H1 (cell line): ENCODE results near the gene PDE2A. TPM values are rescaled to one million over a fixed set of nuclear protein-coding genes. Genes with fewer than 3 reads are reported as not detected.

Source experiments
- CTCF ChIA-PET: fragments of 300-600 bp; sonication (Branson Sonifier 250); formaldehyde crosslinking; loops from one replicate; lab custom pipeline; 2021; ENCODE audit not compliant: partially characterized antibody; lab: Charles Lee
- POLR2A ChIA-PET: fragments of 300-600 bp; sonication (Branson Sonifier 250); formaldehyde crosslinking; loops from one replicate; lab custom pipeline; 2021; ENCODE audit warnings: inconsistent platforms; ENCODE audit not compliant: partially characterized antibody; lab: Charles Lee
- DNase-seq, 2 experiments: peaks; one replicate each; pipeline versions ENCODE4 v3.0.0 to v3.0.0-alpha.2; 2010 to 2022; ENCODE audit warnings: low spot score in 2 of 2, low read depth in 1 of 2, mixed read lengths in 1 of 2
- FAIRE-seq: peaks from 2 replicates; lab custom pipeline; 2011; peaks lifted over from hg19 to GRCh38; lab: Jason Lieb, UNC
- H2AFZ ChIP-seq: 2 replicates; pipeline ENCODE4 v1.8.1; 2012; ENCODE audit warnings: low read length, inconsistent platforms
- H2AK5ac ChIP-seq: 2 replicates; pipeline ENCODE4 v1.6.1; 2013; ENCODE audit warnings: low read depth, low read length
- H2BK120ac ChIP-seq: replicated peaks from 2 replicates; pipeline ENCODE3; 2013; ENCODE audit warnings: low read depth, low read length, inconsistent platforms
- H2BK12ac ChIP-seq: 2 replicates; pipeline ENCODE4 v1.6.1; 2013; ENCODE audit warnings: low read depth, low read length
- H2BK15ac ChIP-seq: 2 replicates; pipeline ENCODE4 v1.6.1; 2013; ENCODE audit warnings: low read length
- H2BK20ac ChIP-seq: 2 replicates; pipeline ENCODE4 v1.6.1; 2013; ENCODE audit warnings: low read length
- H2BK5ac ChIP-seq: 2 replicates; pipeline ENCODE4 v1.6.1; 2013; ENCODE audit warnings: low read depth, low read length
- H3K14ac ChIP-seq: 2 replicates; pipeline ENCODE4 v1.6.1; 2013; ENCODE audit warnings: inconsistent platforms; ENCODE audit not compliant: insufficient read length
- H3K18ac ChIP-seq: 2 replicates; pipeline ENCODE4 v1.6.1; 2013; ENCODE audit warnings: low read length; ENCODE audit errors: extremely low read depth
- H3K23ac ChIP-seq: 2 replicates; pipeline ENCODE4 v1.6.1; 2013; ENCODE audit warnings: inconsistent platforms; ENCODE audit not compliant: insufficient read length
- H3K23me2 ChIP-seq: 2 replicates; pipeline ENCODE4 v1.6.1; 2013; ENCODE audit warnings: low read depth, low read length
- H3K27ac ChIP-seq: 2 replicates; pipeline ENCODE4 v1.6.1; 2011; ENCODE audit warnings: low read depth, low read length, inconsistent platforms
- H3K27me3 ChIP-seq, 4 experiments: replicated peaks in 1 of 4; 1 replicate in 1 of 4; 2 replicates in 3 of 4; pipeline versions ENCODE4 v1.6.1 to v1.8.1; 2011 to 2013; ENCODE audit warnings: low read length in 3 of 4, mild to moderate bottlenecking in 3 of 4, inconsistent platforms in 2 of 4, mixed read lengths in 2 of 4, moderate library complexity in 1 of 4; ENCODE audit not compliant: control insufficient read depth in 3 of 4, insufficient read depth in 3 of 4; ENCODE audit errors: extremely low read depth in 1 of 4
- H3K36me3 ChIP-seq, 4 experiments: 2 replicates each; pipeline versions ENCODE4 v1.6.1 to v1.8.1; 2011 to 2013; ENCODE audit warnings: mild to moderate bottlenecking in 4 of 4, low read length in 3 of 4, moderate library complexity in 2 of 4, control low read depth in 1 of 4, inconsistent platforms in 1 of 4; ENCODE audit not compliant: insufficient read depth in 4 of 4, control insufficient read depth in 2 of 4
- H3K4ac ChIP-seq: replicated peaks from 2 replicates; pipeline ENCODE3; 2013; ENCODE audit warnings: low read length, low read depth, mixed read lengths, inconsistent platforms; ENCODE audit not compliant: insufficient read length
- H3K4me1 ChIP-seq, 4 experiments: replicated peaks in 1 of 4; 1 replicate in 1 of 4; 2 replicates in 3 of 4; pipeline versions ENCODE4 v1.6.1 to v1.8.1; 2011 to 2013; ENCODE audit warnings: low read length in 3 of 4, inconsistent platforms in 2 of 4, mixed read lengths in 1 of 4; ENCODE audit not compliant: insufficient read depth in 4 of 4, control insufficient read depth in 3 of 4
- H3K4me2 ChIP-seq, 2 experiments: 2 replicates each; pipeline versions ENCODE4 v1.6.1 to v1.8.1; 2011 to 2013; ENCODE audit warnings: low read depth in 2 of 2, low read length in 2 of 2, control low read depth in 1 of 2, inconsistent platforms in 1 of 2, mild to moderate bottlenecking in 1 of 2; ENCODE audit not compliant: insufficient read depth in 1 of 2
- H3K4me3 ChIP-seq, 4 experiments: fragments of 200-600, 300-600 bp in 1 of 4; sonication (generic), shearing (Covaris generic), sonication (Bioruptor Twin) in 1 of 4; 2 replicates each; pipeline versions ENCODE4 v1.5.1 to v1.8.1; 2011 to 2016; ENCODE audit warnings: low read length in 4 of 4, low read depth in 3 of 4, control low read depth in 2 of 4, inconsistent platforms in 2 of 4, mild to moderate bottlenecking in 2 of 4, mixed read lengths in 1 of 4, moderate library complexity in 1 of 4; ENCODE audit not compliant: insufficient read depth in 2 of 4; ENCODE audit errors: extremely low read depth in 1 of 4
- H3K56ac ChIP-seq: replicated peaks from 2 replicates; pipeline ENCODE3; 2013; ENCODE audit warnings: low read depth, mild to moderate bottlenecking, mixed read lengths, low read length, inconsistent platforms; ENCODE audit not compliant: insufficient read length
- H3K79me1 ChIP-seq: 2 replicates; pipeline ENCODE4 v1.6.1; 2013; ENCODE audit warnings: low read depth, low read length, control low read depth
- H3K79me2 ChIP-seq, 2 experiments: 2 replicates each; pipeline versions ENCODE4 v1.6.1 to v1.8.1; 2012 to 2013; ENCODE audit warnings: low read length in 2 of 2, mild to moderate bottlenecking in 2 of 2, inconsistent platforms in 1 of 2; ENCODE audit not compliant: insufficient read depth in 2 of 2, control insufficient read depth in 1 of 2
- H3K9ac ChIP-seq, 4 experiments: replicated peaks in 1 of 4; 1 replicate in 1 of 4; 2 replicates in 3 of 4; pipeline versions ENCODE4 v1.6.1 to v1.8.1; 2011 to 2013; ENCODE audit warnings: low read depth in 3 of 4, low read length in 3 of 4, control low read depth in 2 of 4, mild to moderate bottlenecking in 2 of 4, moderate library complexity in 2 of 4, inconsistent platforms in 1 of 4; ENCODE audit errors: extremely low read depth in 1 of 4
- H3K9me3 ChIP-seq, 2 experiments: 2 replicates each; pipeline versions ENCODE4 v1.6.1 to v1.8.1; 2012 to 2013; ENCODE audit warnings: mild to moderate bottlenecking in 2 of 2, moderate library complexity in 2 of 2, control low read depth in 1 of 2, inconsistent platforms in 1 of 2, low read depth in 1 of 2, low read length in 1 of 2, mixed read lengths in 1 of 2; ENCODE audit not compliant: insufficient read depth in 2 of 2
- H4K20me1 ChIP-seq, 2 experiments: replicated peaks in 1 of 2; 2 replicates each; pipeline versions ENCODE3 to v1.8.1; 2011 to 2013; ENCODE audit warnings: inconsistent platforms in 2 of 2, low read length in 2 of 2, mild to moderate bottlenecking in 1 of 2; ENCODE audit not compliant: insufficient read depth in 2 of 2, control insufficient read depth in 1 of 2
- H4K5ac ChIP-seq: 2 replicates; pipeline ENCODE4 v1.6.1; 2013; ENCODE audit warnings: low read length, low read depth, mixed read lengths, inconsistent platforms; ENCODE audit not compliant: insufficient read length
- H4K8ac ChIP-seq: 2 replicates; pipeline ENCODE4 v1.8.0; 2013; ENCODE audit warnings: mild to moderate bottlenecking, moderate library complexity, low read length, inconsistent platforms; ENCODE audit not compliant: insufficient read depth; ENCODE audit errors: extremely low read depth
- H4K91ac ChIP-seq: replicated peaks from 2 replicates; pipeline ENCODE3; 2013; ENCODE audit warnings: low read length, mixed read lengths, inconsistent platforms; ENCODE audit not compliant: insufficient read length
- FOSL1 ChIP-seq: IDR thresholded peaks from 2 replicates; pipeline ENCODE4 v1.6.1; 2011; ENCODE audit warnings: mild to moderate bottlenecking, low read depth, low read length, moderate library complexity; ENCODE audit not compliant: insufficient read depth
- KDM5A ChIP-seq: fragments of 200-600 bp; IDR thresholded peaks from 2 replicates; pipeline ENCODE4 v1.7.1; 2012; ENCODE audit warnings: mild to moderate bottlenecking, low read length, inconsistent platforms, mixed read lengths
- WGBS, 2 experiments: shearing (Covaris generic) in 1 of 2; methylation state at CpG; one replicate each; pipeline versions ENCODE4 v1.1.6 to v1.1.7; 2013 to 2015; ENCODE audit warnings: low lambda C conversion rate in 2 of 2, mixed read lengths in 2 of 2, inconsistent platforms in 1 of 2, low coverage in 1 of 2, missing lambda C conversion rate in 1 of 2; ENCODE audit not compliant: insufficient replicate concordance in 2 of 2, insufficient coverage in 1 of 2, insufficient read length in 1 of 2; ENCODE audit errors: extremely low coverage in 1 of 2, missing lambda C conversion rate in 1 of 2; 5-methylcytosine and 5-hydroxymethylcytosine counted together
- polyA plus RNA-seq, 7 experiments: library from polyadenylated mRNA; depleted of rRNA in 3 of 7; stranded (reverse) in 5 of 7; unstranded in 2 of 7; fragments of >200 nt in 5 of 7; fragments of 200-250 nt in 2 of 7; gene quantifications; 1 replicate in 5 of 7; 2 replicates in 1 of 7; 4 replicates in 1 of 7; pipeline versions ENCODE4 v1.2.1 to v1.2.3, GENCODE V29; 2011 to 2013; ENCODE audit warnings: missing spikeins in 2 of 7, mixed read lengths in 2 of 7
- total RNA-seq: library from RNA; stranded (reverse); fragmentation: NEBNext Ultra II Directional; extraction: Animal tissue kit (Norgen Biotek cat#: 25700); gene quantifications from 2 replicates; pipeline ENCODE4 v1.2.1, GENCODE V29; 2021

PDE2A gene
- total and polyA plus RNA-seq, 2 of the 8 experiments (the other 6 are each of a cell fraction or from before 2014, with no cell fraction given), result 3.4 to 7.1 TPM

DNA sequence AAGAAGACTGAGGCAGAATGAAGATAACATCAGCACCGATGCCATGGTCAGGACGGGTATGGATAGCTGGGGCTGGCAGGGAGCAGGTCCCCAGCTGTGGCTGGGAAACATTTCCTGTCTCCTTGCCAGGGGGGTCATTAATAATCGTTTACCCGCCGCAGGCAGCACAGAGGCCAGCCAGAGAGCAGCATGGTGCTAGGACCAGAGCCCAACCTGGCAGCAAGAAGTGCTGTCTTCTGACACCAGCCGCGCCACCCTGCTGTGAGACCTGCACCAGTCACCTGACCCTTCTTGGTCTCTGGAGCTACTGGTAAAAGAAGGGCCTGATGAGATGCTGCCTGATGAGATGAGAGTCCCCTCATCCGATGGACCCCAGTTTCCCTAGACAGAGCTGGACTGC, 36.3 kb downstream of the PDE2A start:
- H3K27ac ChIP-seq, result no peak overlapping the region
- H3K14ac ChIP-seq, result no peak overlapping the region
- H3K4me1 ChIP-seq, result peaks cover 0 to 21% (median 11%) of the 10 kb centered on the region in 4 experiments; a peak in 6 of 7 replicates
- ChIA-PET POLR2A (interaction anchor here (1.1 to 2.6 kb wide), 5 partner anchors 12 to 144 kb away, joined by 3 to 12 read pairs (median 3); no protein-coding TSS in a partner anchor), CTCF (interaction anchor here (0.5 to 39.6 kb wide), 12 partner anchors 8 to 167 kb away, joined by 3 to 624 read pairs (median 6); no protein-coding TSS in a partner anchor)
- H4K5ac ChIP-seq, result no peak overlapping the region
- H3K18ac ChIP-seq, result no peak overlapping the region; the same call in 1 of the 2 replicates
- H3K4ac ChIP-seq, result no peak overlapping the region
- no peak overlapping the region for H3K23ac ChIP-seq
- DNase-seq (no peak), FAIRE-seq (no peak)
- no peak overlapping the region for H2BK120ac ChIP-seq
- no peak overlapping the region for H4K91ac ChIP-seq
- H3K79me2 ChIP-seq, result no peaks in the 10 kb centered on the region
- no peak overlapping the region for H4K8ac ChIP-seq
- H2AFZ ChIP-seq, result no peak overlapping the region
- no peak overlapping the region for H3K9ac ChIP-seq
- H2BK15ac ChIP-seq, result 0 out of 2 replicates have a peak overlapping the region, but pooled peaks have one; percentile 23
- peak overlapping the region; percentile 47; the same call in 1 of the 2 replicates for H2AK5ac ChIP-seq
- H3K36me3 ChIP-seq, result no peaks in the 10 kb centered on the region
- no peak overlapping the region for H3K56ac ChIP-seq
- peak overlapping the region; percentile 72; the same call in 1 of the 2 replicates for H2BK12ac ChIP-seq
- peak overlapping the region; percentile 71; the same call in 1 of the 2 replicates for H2BK5ac ChIP-seq
- 89% methylated on average over 8 of the region's 8 CpGs; no CpG with 5 or more reads in 1 of the 2 experiments for WGBS, 2 experiments
- no peaks in the 10 kb centered on the region for H3K79me1 ChIP-seq
- no peak for TF ChIP-seq FOSL1
- TF ChIP-seq KDM5A, result no peak
- H3K4me3 ChIP-seq, result no peak overlapping the region
- peaks cover 8% of the 10 kb centered on the region; the same call in 1 of the 2 replicates for H3K23me2 ChIP-seq
- H2BK20ac ChIP-seq, result 0 out of 2 replicates have a peak overlapping the region, but pooled peaks have one; percentile 92
- H3K27me3 ChIP-seq, result peaks cover 16 to 40% (median 33%) of the 10 kb centered on the region in 4 experiments
- no peaks in the 10 kb centered on the region for H3K9me3 ChIP-seq
- H4K20me1 ChIP-seq, result peaks cover 0 to 7% of the 10 kb centered on the region in 2 experiments
- no peak overlapping the region for H3K4me2 ChIP-seq
